H1 (cell line): ENCODE results near the gene TEKTIP1. TPM values are rescaled to one million over a fixed set of nuclear protein-coding genes. Genes with fewer than 3 reads are reported as not detected.

ENCODE experiments used
- CTCF ChIP-seq, 3 experiments: IDR thresholded peaks; 1 replicate in 2 of 3; 2 replicates in 1 of 3; pipeline versions ENCODE4 v1.5.1 to v1.6.1; 2011; ENCODE audit warnings: low read length in 3 of 3, mild to moderate bottlenecking in 3 of 3, inconsistent platforms in 2 of 3, low read depth in 1 of 3, moderate library complexity in 1 of 3; ENCODE audit not compliant: insufficient read depth in 1 of 3; ENCODE audit errors: control extremely low read depth in 1 of 3
- E2F6 ChIP-seq: IDR thresholded peaks from 2 replicates; pipeline ENCODE4 v1.6.1; 2012; ENCODE audit warnings: inconsistent platforms
- RNF2 ChIP-seq: fragments of 200-900, 300-1000 bp; sonication (generic); IDR thresholded peaks from 2 replicates; pipeline ENCODE4 v1.7.1; 2016; ENCODE audit warnings: borderline replicate concordance, low read depth, mild to moderate bottlenecking, antibody characterized with exemption, low read length; ENCODE audit not compliant: poor library complexity, severe bottlenecking; ENCODE audit errors: missing control alignments
- polyA plus RNA-seq, 7 experiments: library from polyadenylated mRNA; depleted of rRNA in 3 of 7; stranded (reverse) in 5 of 7; unstranded in 2 of 7; fragments of >200 nt in 5 of 7; fragments of 200-250 nt in 2 of 7; gene quantifications; 1 replicate in 5 of 7; 2 replicates in 1 of 7; 4 replicates in 1 of 7; pipeline versions ENCODE4 v1.2.1 to v1.2.3, GENCODE V29; 2011 to 2013; ENCODE audit warnings: missing spikeins in 2 of 7, mixed read lengths in 2 of 7
- total RNA-seq: library from RNA; stranded (reverse); fragmentation: NEBNext Ultra II Directional; extraction: Animal tissue kit (Norgen Biotek cat#: 25700); gene quantifications from 2 replicates; pipeline ENCODE4 v1.2.1, GENCODE V29; 2021

The TEKTIP1 gene
- total and polyA plus RNA-seq, 2 of the 8 experiments (the other 6 are each of a cell fraction or from before 2014, with no cell fraction given) = 1.1 TPM; not detected in 1

- TF ChIP-seq E2F6 (no peak), CTCF (IDR thresholded peaks at IDR 0.05; ENCODE audit: control extremely low read depth in 1 of 3, insufficient read depth in 1 of 3, low read depth in 1 of 3, low read length in 3 of 3) (no peak), RNF2 (no peak)
- TF ChIP-seq, all 59 proteins: peak for 0
These were observed 12.8 kb downstream of the TEKTIP1 start (continued) for GRCh38 chr19:3551792-3552095.
